Stomach (tissue), 9 donors: ENCODE data around the gene GET3. TPM values are rescaled to one million over a fixed set of nuclear protein-coding genes. Genes with fewer than 3 reads are reported as not detected.

Source experiments
- DNase-seq, 2 donors: peaks; one replicate each; pipeline versions ENCODE4 v3.0.0 to v3.0.0-alpha.2; 2013 to 2019
- H3K27ac ChIP-seq, 5 donors: fragments of 200-600 bp in 4 of 5; sonication (generic) in 4 of 5; one replicate each; pipeline ENCODE4 v1.5.1; 2013 to 2019; ENCODE audit warnings: mild to moderate bottlenecking in 1 of 5, moderate library complexity in 1 of 5
- H3K27me3 ChIP-seq, 3 donors: fragments of 200-600 bp; sonication (generic); one replicate each; pipeline ENCODE4 v1.5.1; 2017 to 2019; ENCODE audit warnings: mixed run types in 1 of 3
- H3K36me3 ChIP-seq, 4 donors: fragments of 200-600 bp; sonication (generic); 1 replicate in 3 of 4; 2 replicates in 1 of 4; pipeline ENCODE4 v1.5.1; 2016 to 2019
- H3K4me1 ChIP-seq, 4 donors: fragments of 200-600 bp; sonication (generic); one replicate each; pipeline ENCODE4 v1.5.1; 2016 to 2019
- H3K4me3 ChIP-seq, 4 donors: fragments of 200-600 bp; sonication (generic) in 3 of 4; one replicate each; pipeline ENCODE4 v1.5.1; 2016 to 2019; ENCODE audit warnings: mild to moderate bottlenecking in 1 of 4
- H3K9me3 ChIP-seq, 4 donors: fragments of 200-600 bp; sonication (generic); one replicate each; pipeline ENCODE4 v1.5.1; 2016 to 2019
- EP300 ChIP-seq: sonication (generic); formaldehyde crosslinking; IDR thresholded peaks from one replicate; pipeline ENCODE4 v1.6.1; 2017; ENCODE audit warnings: antibody characterized with exemption
- POLR2A ChIP-seq, 4 donors: fragments of 450-650 bp; IDR thresholded peaks; one replicate each; pipeline ENCODE4 v1.6.1; 2016; ENCODE audit warnings: antibody characterized with exemption in 4 of 4, control low read depth in 2 of 4, mild to moderate bottlenecking in 1 of 4, moderate library complexity in 1 of 4
- POLR2AphosphoS5 ChIP-seq, 3 donors: sonication (generic); formaldehyde crosslinking; IDR thresholded peaks; one replicate each; pipeline ENCODE4 v1.6.1; 2016; ENCODE audit warnings: antibody characterized with exemption in 3 of 3
- WGBS, 5 donors: extraction: QIAGEN DNeasy Blood & Tissue Kit in 3 of 5; methylation state at CpG; one replicate each; pipeline versions ENCODE4 v1.1.5 to v1.1.7; 2013 to 2018; 5-methylcytosine and 5-hydroxymethylcytosine counted together
- intact Hi-C: fragments of 100-400 bp; cut with DNase I; formaldehyde crosslinking; loops from one replicate; pipeline ENCODE4 v1.15.1; 2023; ENCODE audit warnings: low total_unique reads
- polyA plus RNA-seq, 3 donors: library from polyadenylated mRNA; stranded (reverse); fragments of 200-250 nt; gene quantifications; one replicate each; pipeline ENCODE4 v1.2.3, GENCODE V29; 2013
- total RNA-seq, 5 donors: library from RNA; depleted of rRNA; stranded (reverse); fragments of >200 nt; gene quantifications; one replicate each; pipeline versions ENCODE4 v1.1.0 to v1.2.3, GENCODE V29; 2014 to 2016
- TF ChIP-seq, protein P1 (sequence below), 7 experiments: fragments of 450-650 bp in 4 of 7; fragments of 200-600 bp in 3 of 7; sonication (generic) in 3 of 7; IDR thresholded peaks; one replicate each; pipeline ENCODE4 v1.5.1; 2016 to 2019; ENCODE audit warnings: antibody characterized with exemption in 7 of 7, control low read depth in 2 of 7, mild to moderate bottlenecking in 1 of 7
- donor health status: healthy with polysubstance abuse.
- donor health status: Bipolar disorder and iron deficiency.
- donor health status: healthy.

The GET3 gene
- total and polyA plus RNA-seq, 8 donors, result 0.89 to 90.4 (median 21.8) TPM

DNA sequence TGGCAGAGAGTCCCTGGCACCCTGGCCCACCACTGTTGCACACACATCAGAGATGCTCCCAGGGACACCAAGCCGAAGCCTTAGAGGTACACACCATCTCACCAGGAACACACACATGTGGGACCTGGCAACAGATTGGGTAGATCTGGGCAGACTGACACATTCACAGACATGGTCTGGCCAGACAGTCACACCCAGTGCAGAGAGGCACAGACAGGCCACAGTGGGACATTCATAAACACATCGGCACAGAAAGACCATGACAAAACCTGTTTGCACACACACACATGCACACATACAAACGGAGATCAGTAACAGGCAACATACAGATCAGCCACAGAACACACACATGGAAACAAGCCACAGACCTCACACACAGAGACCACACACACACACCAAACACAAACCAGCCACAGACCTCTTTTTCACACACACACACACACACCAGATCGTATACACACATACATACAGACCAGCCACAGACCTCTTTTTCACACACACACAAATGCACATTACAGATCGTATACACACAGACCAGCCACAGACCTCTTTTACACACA lies 47.7 kb downstream of the GET3 start:
- H3K27ac ChIP-seq, result peak overlapping the region; percentile 92 to 100 (median 95)
- H3K27me3 ChIP-seq, result no peaks in the 10 kb centered on the region
- H3K4me1 ChIP-seq, result peaks cover 74 to 92% (median 80%) of the 10 kb centered on the region in 4 donors
- DNase-seq, result peak in 1 of 2 donors; percentile 78
- no peaks in the 10 kb centered on the region for H3K9me3 ChIP-seq
- no peak overlapping the region for H3K4me3 ChIP-seq
- TF ChIP-seq POLR2AphosphoS5 (IDR thresholded peaks at IDR 0.05) (no peak), POLR2A (IDR thresholded peaks at IDR 0.05) (no peak), EP300 (no peak)
- TF ChIP-seq, protein P1, sequence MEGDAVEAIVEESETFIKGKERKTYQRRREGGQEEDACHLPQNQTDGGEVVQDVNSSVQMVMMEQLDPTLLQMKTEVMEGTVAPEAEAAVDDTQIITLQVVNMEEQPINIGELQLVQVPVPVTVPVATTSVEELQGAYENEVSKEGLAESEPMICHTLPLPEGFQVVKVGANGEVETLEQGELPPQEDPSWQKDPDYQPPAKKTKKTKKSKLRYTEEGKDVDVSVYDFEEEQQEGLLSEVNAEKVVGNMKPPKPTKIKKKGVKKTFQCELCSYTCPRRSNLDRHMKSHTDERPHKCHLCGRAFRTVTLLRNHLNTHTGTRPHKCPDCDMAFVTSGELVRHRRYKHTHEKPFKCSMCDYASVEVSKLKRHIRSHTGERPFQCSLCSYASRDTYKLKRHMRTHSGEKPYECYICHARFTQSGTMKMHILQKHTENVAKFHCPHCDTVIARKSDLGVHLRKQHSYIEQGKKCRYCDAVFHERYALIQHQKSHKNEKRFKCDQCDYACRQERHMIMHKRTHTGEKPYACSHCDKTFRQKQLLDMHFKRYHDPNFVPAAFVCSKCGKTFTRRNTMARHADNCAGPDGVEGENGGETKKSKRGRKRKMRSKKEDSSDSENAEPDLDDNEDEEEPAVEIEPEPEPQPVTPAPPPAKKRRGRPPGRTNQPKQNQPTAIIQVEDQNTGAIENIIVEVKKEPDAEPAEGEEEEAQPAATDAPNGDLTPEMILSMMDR (IDR thresholded peaks at IDR 0.05), result no peak
- H3K36me3 ChIP-seq, result no peaks in the 10 kb centered on the region
- 25 to 40% (median 37%) methylated on average over 4 to 5 of the region's 5 CpGs for WGBS, 5 donors
- intact Hi-C loops, result no loop called here

DNA sequence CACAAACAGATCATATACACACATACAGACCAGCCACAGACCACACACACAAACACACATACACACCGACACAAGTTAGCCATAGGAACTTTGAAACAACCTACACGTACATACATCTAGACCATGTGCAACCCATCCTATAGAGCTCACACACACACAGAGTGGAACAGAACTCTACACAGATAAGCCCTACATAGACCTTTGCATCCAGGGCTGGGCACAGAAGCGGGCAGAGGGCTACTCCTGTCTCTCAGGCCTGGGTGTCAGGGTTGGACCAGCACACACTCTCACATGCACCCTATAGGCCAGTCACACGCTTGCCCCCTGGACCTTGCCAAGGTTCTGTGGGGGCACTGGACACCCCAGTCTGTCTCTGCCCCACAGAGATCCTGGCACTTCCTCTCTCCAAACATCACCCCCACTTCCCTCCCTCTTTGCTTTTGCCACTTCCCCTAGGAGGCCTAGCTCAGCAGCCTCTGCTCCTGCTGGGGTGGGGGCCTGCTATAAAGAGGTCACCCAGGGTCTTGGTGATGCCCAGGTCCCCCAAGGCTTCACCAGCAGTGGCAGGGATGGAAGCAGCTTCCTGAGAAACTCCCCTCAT lies 48.2 kb downstream of the GET3 start:
- Histone ChIP-seq H3K27me3 (no peaks in the 10 kb centered on the region), H3K4me3 (no peak overlapping the region), H3K9me3 (no peaks in the 10 kb centered on the region), H3K36me3 (no peaks in the 10 kb centered on the region), H3K27ac (peak overlapping the region; percentile 92 to 100 (median 95)), H3K4me1 (peaks cover 76 to 88% (median 85%) of the 10 kb centered on the region in 4 donors)
- 37 to 62% (median 43%) methylated on average over 4 of the region's 4 CpGs for WGBS, 5 donors
- intact Hi-C loops, result no loop called here
- DNase-seq, result peak in 1 of 2 donors; percentile 53
- TF ChIP-seq, protein P1 (IDR thresholded peaks at IDR 0.05), result no peak
- TF ChIP-seq EP300, result no peak
- no peak for TF ChIP-seq POLR2AphosphoS5 (IDR thresholded peaks at IDR 0.05)
- no peak for TF ChIP-seq POLR2A (IDR thresholded peaks at IDR 0.05)

GRCh38 chr19:12786141-12786870 lies 49.0 kb downstream of the GET3 start:
- TF ChIP-seq, protein P1 (IDR thresholded peaks at IDR 0.05), result no peak
- TF ChIP-seq POLR2A (IDR thresholded peaks at IDR 0.05) (no peak), POLR2AphosphoS5 (IDR thresholded peaks at IDR 0.05) (peak; percentile 69 to 84 (median 72)), EP300 (no peak)
- intact Hi-C loops, result no loop called here

GRCh38 chr19:12786952-12787351 lies 49.7 kb downstream of the GET3 start:
- intact Hi-C loops, result no loop called here
- WGBS, 5 donors, result 52 to 67% (median 58%) methylated on average over 3 of the region's 3 CpGs
- no peaks in the 10 kb centered on the region for H3K36me3 ChIP-seq
- DNase-seq, result peak in 1 of 2 donors; percentile 41
- no peak for TF ChIP-seq EP300
- no peak for TF ChIP-seq POLR2A (IDR thresholded peaks at IDR 0.05)
- TF ChIP-seq, protein P1 (IDR thresholded peaks at IDR 0.05), result no peak
- TF ChIP-seq POLR2AphosphoS5 (IDR thresholded peaks at IDR 0.05), result no peak
- H3K4me1 ChIP-seq, result peaks cover 80 to 88% (median 81%) of the 10 kb centered on the region in 4 donors
- peak overlapping the region; percentile 92 to 100 (median 95) for H3K27ac ChIP-seq
- H3K4me3 ChIP-seq, result peak overlapping the region in 1 of 4 donors; percentile 13
- no peaks in the 10 kb centered on the region for H3K9me3 ChIP-seq
- H3K27me3 ChIP-seq, result no peaks in the 10 kb centered on the region

More at GRCh38 chr19:12786141-12786870, 49.0 kb downstream of the GET3 start:
- peaks cover 81 to 91% (median 87%) of the 10 kb centered on the region in 4 donors for H3K4me1 ChIP-seq
- H3K9me3 ChIP-seq, result no peaks in the 10 kb centered on the region
- WGBS, 5 donors, result 18 to 44% (median 30%) methylated on average over 6 to 18 of the region's 18 CpGs
- peak overlapping the region; percentile 92 to 100 (median 95) for H3K27ac ChIP-seq
- peak; percentile 87 to 95 for DNase-seq
- H3K4me3 ChIP-seq, result peak overlapping the region in 1 of 4 donors; percentile 13
- H3K27me3 ChIP-seq, result no peaks in the 10 kb centered on the region
- no peaks in the 10 kb centered on the region for H3K36me3 ChIP-seq
